Gastrocnemius medialis (tissue), 4 donors: ENCODE measurements around the gene SPRYD3. TPM values are rescaled to one million over a fixed set of nuclear protein-coding genes. Genes with fewer than 3 reads are reported as not detected.
A peak's percentile ranks its signal among the peaks of the same experiment; 100 is the strongest.

ENCODE experiments used
- ATAC-seq, 2 donors: fragments of 150-250 bp; one replicate each; pipeline ENCODE4 v1.9.1; 2016
- DNase-seq, 2 donors: peaks; one replicate each; pipeline ENCODE4 v3.0.0-alpha.2; 2019
- H3K27ac ChIP-seq, 4 donors: fragments of 200-600 bp; sonication (generic); 1 replicate in 1 of 4; 2 replicates in 3 of 4; pipeline ENCODE4 v1.5.1; 2016 to 2018; ENCODE audit warnings: mild to moderate bottlenecking in 2 of 4, moderate library complexity in 1 of 4
- H3K27me3 ChIP-seq, 3 donors: fragments of 200-600 bp; sonication (generic) in 2 of 3; 1 replicate in 1 of 3; 2 replicates in 2 of 3; pipeline versions ENCODE4 v1.5.1 to v1.6.0; 2016 to 2019; ENCODE audit warnings: mild to moderate bottlenecking in 1 of 3, moderate library complexity in 1 of 3
- H3K36me3 ChIP-seq, 2 donors: fragments of 200-600 bp; sonication (generic) in 1 of 2; one replicate each; pipeline ENCODE4 v1.5.1; 2017 to 2018
- H3K4me1 ChIP-seq, 2 donors: fragments of 200-600 bp; sonication (generic) in 1 of 2; one replicate each; pipeline ENCODE4 v1.5.1; 2016 to 2017; ENCODE audit warnings: mild to moderate bottlenecking in 2 of 2
- H3K4me3 ChIP-seq, 4 donors: fragments of 200-600 bp; sonication (generic) in 3 of 4; 1 replicate in 1 of 4; 2 replicates in 3 of 4; pipeline ENCODE4 v1.5.1; 2016 to 2019; ENCODE audit warnings: mild to moderate bottlenecking in 2 of 4
- H3K9me3 ChIP-seq, 3 donors: fragments of 200-600 bp; sonication (generic) in 2 of 3; 1 replicate in 1 of 3; 2 replicates in 2 of 3; pipeline ENCODE4 v1.5.1; 2016 to 2019
- POLR2A ChIP-seq, 2 donors: fragments of 450-650 bp; IDR thresholded peaks; one replicate each; pipeline ENCODE4 v1.6.1; 2017; ENCODE audit warnings: antibody characterized with exemption in 2 of 2, mild to moderate bottlenecking in 2 of 2, moderate library complexity in 2 of 2
- in situ Hi-C, 4 donors: fragments of 200-750 bp; cut with MboI; loops; one replicate each; pipeline versions ENCODE4 v1.15.0 to v1.8.0; 2017; ENCODE audit warnings: low sequenced_read_pairs in 4 of 4
- intact Hi-C: fragments of 100-400 bp; cut with DNase I; formaldehyde crosslinking; loops from one replicate; pipeline ENCODE4 v1.15.1; 2023; ENCODE audit warnings: low total_unique reads
- total RNA-seq, 4 donors: library from RNA; depleted of rRNA; stranded (reverse); fragments of >200 nt; gene quantifications; one replicate each; pipeline versions ENCODE4 v1.1.0 to v1.2.3, GENCODE V29; 2016
- TF ChIP-seq, protein P1 (sequence below), 5 experiments: fragments of 450-650 bp in 3 of 5; fragments of 200-600 bp in 2 of 5; sonication (generic) in 2 of 5; IDR thresholded peaks in 4 of 5; conservative IDR thresholded peaks in 1 of 5; 1 replicate in 4 of 5; 2 replicates in 1 of 5; pipeline ENCODE4 v1.5.1; 2016 to 2019; ENCODE audit warnings: antibody characterized with exemption in 5 of 5, mild to moderate bottlenecking in 3 of 5, moderate library complexity in 3 of 5

Gene SPRYD3
- total RNA-seq, 4 donors from 2014 or later: 15.9 to 29.5 (median 25.5) TPM

DNA sequence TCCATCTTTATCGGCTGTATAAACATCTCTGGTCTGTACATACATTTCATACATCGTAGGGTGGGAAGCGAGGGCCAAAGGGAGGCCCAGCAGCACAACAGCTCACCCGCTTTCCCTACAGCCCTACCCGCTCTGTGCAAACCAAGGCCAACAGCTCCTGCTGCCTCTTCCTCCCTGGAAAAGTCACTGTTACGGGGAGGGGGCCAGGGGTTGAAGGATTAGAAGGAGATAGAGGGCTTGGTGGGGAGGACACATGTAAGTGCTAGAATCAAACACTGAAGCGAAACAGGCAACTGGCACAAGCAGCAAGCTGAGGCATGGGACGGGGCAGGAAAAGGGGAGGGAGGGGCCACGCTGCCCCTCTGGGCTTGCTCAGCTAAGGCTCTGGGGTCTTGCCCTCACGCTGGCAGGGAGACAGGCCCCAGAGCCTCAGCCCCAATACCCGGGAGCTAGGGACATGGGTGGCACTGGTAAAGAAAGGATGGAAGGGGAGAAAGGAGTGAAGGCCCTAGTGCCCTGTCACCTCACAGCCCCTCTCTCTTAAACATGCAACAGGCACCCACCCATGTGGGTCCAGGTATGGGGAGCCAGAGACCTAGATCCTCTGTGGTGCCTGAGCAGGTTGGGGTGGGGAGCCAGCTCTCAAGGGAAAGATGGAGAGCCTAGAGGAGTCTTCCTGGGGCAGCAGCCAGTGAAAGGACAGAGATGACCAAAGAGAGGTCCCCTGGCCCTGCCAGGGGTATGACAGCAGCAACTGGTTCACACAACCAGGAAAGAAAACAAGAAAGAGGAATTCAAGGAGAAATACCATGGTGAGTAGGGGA, 14.4 kb downstream of the SPRYD3 start:
- peak in 1 of 2 donors; percentile 25 for DNase-seq
- Histone ChIP-seq H3K27me3 (no peaks in the 10 kb centered on the region), H3K4me1 (peaks cover 30 to 49% of the 10 kb centered on the region in 2 donors), H3K4me3 (no peak overlapping the region), H3K36me3 (peaks cover 0 to 57% of the 10 kb centered on the region in 2 donors), H3K9me3 (no peaks in the 10 kb centered on the region), H3K27ac (peak overlapping the region; percentile 71 to 74 (median 74))
- in situ Hi-C loops: loop anchor here in 2 of 4 donors (5.0 to 25.0 kb wide), 3 partner anchors 37 to 122 kb away; partner anchors contain the start of genes CSAD (in 2 of the 2), SOAT2 (in 2 of the 2) and ZNF740 (in 2 of the 2)
- no peak for ATAC-seq
- intact Hi-C loops: loop anchor here (2.0 to 5.0 kb wide), 3 partner anchors 14 to 117 kb away; partner anchors contain the start of genes CSAD, SPRYD3 and ZNF740
- no peak for TF ChIP-seq POLR2A (IDR thresholded peaks at IDR 0.05)
- TF ChIP-seq, protein P1, sequence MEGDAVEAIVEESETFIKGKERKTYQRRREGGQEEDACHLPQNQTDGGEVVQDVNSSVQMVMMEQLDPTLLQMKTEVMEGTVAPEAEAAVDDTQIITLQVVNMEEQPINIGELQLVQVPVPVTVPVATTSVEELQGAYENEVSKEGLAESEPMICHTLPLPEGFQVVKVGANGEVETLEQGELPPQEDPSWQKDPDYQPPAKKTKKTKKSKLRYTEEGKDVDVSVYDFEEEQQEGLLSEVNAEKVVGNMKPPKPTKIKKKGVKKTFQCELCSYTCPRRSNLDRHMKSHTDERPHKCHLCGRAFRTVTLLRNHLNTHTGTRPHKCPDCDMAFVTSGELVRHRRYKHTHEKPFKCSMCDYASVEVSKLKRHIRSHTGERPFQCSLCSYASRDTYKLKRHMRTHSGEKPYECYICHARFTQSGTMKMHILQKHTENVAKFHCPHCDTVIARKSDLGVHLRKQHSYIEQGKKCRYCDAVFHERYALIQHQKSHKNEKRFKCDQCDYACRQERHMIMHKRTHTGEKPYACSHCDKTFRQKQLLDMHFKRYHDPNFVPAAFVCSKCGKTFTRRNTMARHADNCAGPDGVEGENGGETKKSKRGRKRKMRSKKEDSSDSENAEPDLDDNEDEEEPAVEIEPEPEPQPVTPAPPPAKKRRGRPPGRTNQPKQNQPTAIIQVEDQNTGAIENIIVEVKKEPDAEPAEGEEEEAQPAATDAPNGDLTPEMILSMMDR (IDR thresholded peaks at IDR 0.05 in 4 of 5, conservative IDR thresholded peaks at IDR 0.05 in 1 of 5): no peak

DNA sequence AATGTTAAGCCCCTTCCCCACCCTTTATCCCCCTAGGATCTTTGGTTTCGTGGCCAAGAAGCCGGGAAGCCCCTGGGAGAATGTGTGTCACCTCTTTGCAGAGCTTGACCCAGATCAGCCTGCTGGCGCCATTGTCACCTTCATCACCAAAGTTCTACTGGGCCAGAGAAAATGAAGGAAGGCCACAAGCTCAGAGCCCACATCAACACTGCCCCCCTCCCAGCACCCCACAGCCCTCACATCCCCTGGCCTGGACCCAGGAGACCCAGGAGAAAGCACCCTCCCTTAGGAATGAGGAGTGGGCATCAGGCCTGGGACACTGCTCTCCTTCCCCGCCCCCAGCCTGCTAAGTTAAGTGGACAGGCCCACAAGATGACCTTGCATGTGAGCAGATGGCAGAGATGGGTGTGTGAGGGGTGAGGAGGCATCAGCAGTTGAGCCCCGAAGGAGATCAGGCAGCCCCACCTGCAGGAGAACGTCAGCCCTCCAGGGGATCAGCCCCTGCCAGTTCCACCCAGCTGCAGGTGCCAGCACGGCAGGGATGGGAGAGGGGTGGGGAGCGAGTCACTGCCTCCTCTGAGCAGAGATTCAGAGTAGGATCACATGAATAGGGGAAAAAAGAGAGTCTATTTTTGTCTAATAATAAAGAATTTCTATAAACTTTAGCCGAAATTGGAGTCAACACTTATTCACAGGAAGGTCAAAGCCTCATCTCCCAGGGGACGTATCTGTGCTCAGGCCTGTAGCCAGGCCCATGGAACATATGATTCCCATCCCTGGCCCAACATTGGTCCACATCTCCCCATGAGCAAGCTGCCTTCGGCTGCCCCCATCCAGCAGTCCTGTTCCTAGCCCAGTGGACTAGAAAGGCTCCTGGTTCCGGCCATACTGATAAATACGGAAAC, 15.2 kb downstream of the SPRYD3 start:
- DNase-seq (peak in 1 of 2 donors; percentile 71), ATAC-seq (peak; percentile 32 to 38)
- no peak overlapping the region for H3K4me3 ChIP-seq
- no peaks in the 10 kb centered on the region for H3K9me3 ChIP-seq
- TF ChIP-seq, protein P1 (IDR thresholded peaks at IDR 0.05 in 4 of 5, conservative IDR thresholded peaks at IDR 0.05 in 1 of 5): no peak
- TF ChIP-seq POLR2A (IDR thresholded peaks at IDR 0.05): no peak
- in situ Hi-C loops (loop anchor here in 2 of 4 donors (10.0 to 25.0 kb wide), 2 partner anchors 121 to 123 kb away; partner anchors contain the start of genes CSAD (in 2 of the 2) and ZNF740 (in 2 of the 2)), intact Hi-C loops (loop anchor here (2.0 kb wide), 2 partner anchors 15 to 25 kb away; partner anchors contain the start of gene SPRYD3)
- H3K27ac ChIP-seq: peak overlapping the region; percentile 71 to 74 (median 74)
- H3K4me1 ChIP-seq: peaks cover 33 to 56% of the 10 kb centered on the region in 2 donors
- no peaks in the 10 kb centered on the region for H3K27me3 ChIP-seq
- H3K36me3 ChIP-seq: peaks cover 0 to 64% of the 10 kb centered on the region in 2 donors

DNA sequence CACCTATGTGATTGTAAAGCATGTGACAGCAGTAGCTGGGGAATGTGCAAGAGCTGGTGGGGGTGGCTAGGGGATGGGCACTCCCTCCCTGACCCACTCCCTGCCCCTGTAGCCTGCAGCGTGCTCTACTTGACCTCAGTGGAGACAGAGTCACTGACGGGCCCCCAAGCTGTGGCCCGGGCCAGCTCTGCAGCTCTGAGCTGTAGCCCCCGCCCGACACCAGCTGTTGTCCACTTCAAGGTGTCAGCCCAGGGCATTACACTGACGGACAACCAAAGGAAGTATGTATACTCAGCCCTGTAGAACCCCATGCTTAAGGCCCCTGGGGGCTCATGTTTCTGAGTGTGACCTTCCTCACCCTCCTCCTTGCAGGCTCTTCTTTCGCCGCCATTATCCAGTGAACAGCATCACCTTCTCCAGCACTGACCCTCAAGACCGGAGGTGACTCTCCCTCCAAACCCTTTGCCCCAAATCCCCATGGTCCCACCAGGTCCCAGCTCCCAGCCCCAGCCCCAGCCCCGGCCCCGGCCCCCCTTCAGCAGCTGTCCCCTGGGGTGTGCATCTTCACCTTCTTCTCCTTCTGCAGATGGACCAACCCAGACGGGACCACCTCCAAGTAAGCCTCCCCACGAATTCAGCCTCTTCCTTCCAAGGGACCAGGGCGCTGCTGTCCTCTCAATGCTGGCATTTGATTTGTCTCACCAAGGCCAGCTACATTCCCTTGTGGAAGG, 16.0 kb downstream of the SPRYD3 start:
- DNase-seq (peak in 1 of 2 donors; percentile 22), ATAC-seq (no peak)
- no peak for TF ChIP-seq POLR2A (IDR thresholded peaks at IDR 0.05)
- TF ChIP-seq, protein P1 (IDR thresholded peaks at IDR 0.05 in 4 of 5, conservative IDR thresholded peaks at IDR 0.05 in 1 of 5): no peak
- Histone ChIP-seq H3K4me1 (peaks cover 33 to 57% of the 10 kb centered on the region in 2 donors), H3K27ac (peak overlapping the region; percentile 71 to 74 (median 74)), H3K4me3 (no peak overlapping the region), H3K9me3 (no peaks in the 10 kb centered on the region), H3K36me3 (peaks cover 0 to 66% of the 10 kb centered on the region in 2 donors), H3K27me3 (no peaks in the 10 kb centered on the region)
- intact Hi-C loops (no loop called here), in situ Hi-C loops (loop anchor here in 2 of 4 donors (10.0 to 25.0 kb wide), 2 partner anchors 122 to 124 kb away; partner anchors contain the start of genes CSAD (in 2 of the 2) and ZNF740 (in 2 of the 2))
